GM23248 (cell line): ENCODE measurements around the gene COL19A1.

Source experiments
- EZH2 ChIP-seq: fragments of 200-600 bp; sonication (generic); IDR thresholded peaks from 2 replicates; pipeline ENCODE4 v1.6.1; 2018; ENCODE audit warnings: antibody characterized with exemption, mild to moderate bottlenecking; ENCODE audit not compliant: insufficient read depth, poor library complexity, severe bottlenecking
- EZH2phosphoT487 ChIP-seq: fragments of 200-600 bp; sonication (generic); IDR thresholded peaks from 2 replicates; pipeline ENCODE4 v1.6.1; 2018; ENCODE audit warnings: antibody characterized with exemption, moderate library complexity, mild to moderate bottlenecking, low read depth; ENCODE audit not compliant: insufficient read depth

DNA sequence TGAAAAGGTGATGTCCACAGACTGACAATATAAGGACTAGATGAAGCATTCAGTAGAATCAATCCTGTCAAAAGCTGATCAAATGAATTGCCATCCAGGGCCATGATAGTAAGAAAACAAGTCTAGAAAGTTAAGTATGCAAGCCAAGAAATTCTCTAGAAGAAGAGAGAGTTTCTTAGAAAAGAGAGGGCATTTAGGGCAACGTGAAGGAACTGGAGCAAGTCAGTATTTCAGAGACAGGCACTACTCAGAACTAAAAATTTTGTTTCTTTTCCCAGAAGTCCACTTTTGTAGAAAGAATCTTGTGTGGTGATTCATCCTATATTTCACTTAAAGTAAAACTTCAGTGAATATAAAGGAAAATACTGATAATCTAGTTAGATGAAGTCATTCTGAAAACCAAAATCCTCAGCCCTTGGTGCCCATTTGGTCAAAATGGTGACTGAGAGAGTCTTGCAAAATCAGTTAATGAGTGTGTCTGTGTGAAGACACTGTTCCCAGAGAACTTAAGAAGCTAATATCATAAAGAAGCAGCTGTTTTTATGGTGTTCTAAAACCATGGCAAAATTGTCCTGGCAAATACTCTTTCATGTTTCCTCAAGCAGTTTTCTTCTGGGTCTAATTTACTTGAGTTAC, 82.2 kb downstream of the COL19A1 start:
- TF ChIP-seq EZH2 (no peak), EZH2phosphoT487 (no peak)
